SHP77 (cell line): ENCODE results near the gene ARFGAP1.

ENCODE experiments used
- DNase-seq, 2 experiments: peaks; one replicate each; lab custom pipeline; 2025; lab: John Stamatoyannopoulos, UW

Gene ARFGAP1

GRCh38 chr20:63272105-63273058 is at the start of gene ARFGAP1:
TSS of gene ARFGAP1 (plus strand) at chr20:63272813. CDS start at chr20:63275581, 2,768 bp downstream.
- DNase-seq = peak; percentile 94 to 99

- DNase-seq = peak; percentile 65 to 66
These were observed 49.3 kb upstream of the ARFGAP1 start for GRCh38 chr20:63223121-63223825.

- DNase-seq = no peak
These were observed 48.8 kb upstream of the ARFGAP1 start for GRCh38 chr20:63223826-63224207.

- DNase-seq = peak; percentile 76 to 90
These were observed 48.1 kb upstream of the ARFGAP1 start for GRCh38 chr20:63224412-63225081.

GRCh38 chr20:63225082-63225454 is 47.5 kb upstream of the ARFGAP1 start:
- no peak for DNase-seq

- no peak for DNase-seq
These were observed 46.3 kb upstream of the ARFGAP1 start for GRCh38 chr20:63226042-63226943.

- no peak for DNase-seq
These were observed 45.4 kb upstream of the ARFGAP1 start for GRCh38 chr20:63227260-63227659.

GRCh38 chr20:63228806-63229205 is 43.8 kb upstream of the ARFGAP1 start:
- no peak for DNase-seq

GRCh38 chr20:63230800-63231268 is 41.8 kb upstream of the ARFGAP1 start:
- DNase-seq = peak; percentile 86 to 93

GRCh38 chr20:63232235-63233060 is 40.2 kb upstream of the ARFGAP1 start:
- no peak for DNase-seq

GRCh38 chr20:63233061-63233344 is 39.6 kb upstream of the ARFGAP1 start:
- no peak for DNase-seq

GRCh38 chr20:63233924-63234323 is 38.7 kb upstream of the ARFGAP1 start:
- DNase-seq = no peak

GRCh38 chr20:63234693-63235398 is 37.8 kb upstream of the ARFGAP1 start:
- DNase-seq = peak; percentile 51 to 64

- no peak for DNase-seq
These were observed 37.1 kb upstream of the ARFGAP1 start, which contains the start of gene BIRC7 for GRCh38 chr20:63235399-63235983. TSS of gene BIRC7 (plus strand) at chr20:63235905. CDS start at chr20:63236097, 192 bp downstream.

GRCh38 chr20:63236116-63236837 is 36.3 kb upstream of the ARFGAP1 start:
- no peak for DNase-seq

GRCh38 chr20:63238031-63238430 is 34.6 kb upstream of the ARFGAP1 start:
- no peak for DNase-seq

- peak in 1 of 2 experiments; percentile 24 for DNase-seq
These were observed 34.0 kb upstream of the ARFGAP1 start for GRCh38 chr20:63238514-63239125.

- DNase-seq = no peak
These were observed 33.2 kb upstream of the ARFGAP1 start for GRCh38 chr20:63239431-63239830.
